Fibroblast of mammary gland (primary cell): Measurements from ENCODE around the gene KCNQ1OT1.

ENCODE experiments used
- DNase-seq: peaks from one replicate; pipeline ENCODE4 v3.0.0-alpha.2; 2010; ENCODE audit warnings: low read depth
- H3K4me3 ChIP-seq: 2 replicates; pipeline ENCODE4 v1.5.1; 2011; ENCODE audit warnings: low read depth, mild to moderate bottlenecking, low read length, moderate library complexity; ENCODE audit not compliant: control insufficient read depth
- CTCF ChIP-seq: conservative IDR thresholded peaks from 2 replicates; pipeline ENCODE4 v1.5.1; 2011; ENCODE audit warnings: low read depth, low read length, inconsistent platforms; ENCODE audit not compliant: control insufficient read depth, insufficient read depth

Gene KCNQ1OT1

GRCh38 chr11:2718817-2719438 is 19.1 kb upstream of the KCNQ1OT1 start:
- TF ChIP-seq CTCF, result no peak
- no peak overlapping the region for H3K4me3 ChIP-seq
- no peak for DNase-seq

GRCh38 chr11:2717561-2718325 is 17.9 kb upstream of the KCNQ1OT1 start:
- no peak for DNase-seq
- no peak overlapping the region for H3K4me3 ChIP-seq
- no peak for TF ChIP-seq CTCF

- H3K4me3 ChIP-seq, result no peak overlapping the region
- DNase-seq, result no peak
- no peak for TF ChIP-seq CTCF
Observed at GRCh38 chr11:2716376-2717095, 16.7 kb upstream of the KCNQ1OT1 start.

GRCh38 chr11:2715716-2716350 is 16.0 kb upstream of the KCNQ1OT1 start:
- TF ChIP-seq CTCF, result no peak
- DNase-seq, result no peak
- H3K4me3 ChIP-seq, result no peak overlapping the region

GRCh38 chr11:2714871-2715270 is 15.1 kb upstream of the KCNQ1OT1 start:
- H3K4me3 ChIP-seq, result no peak overlapping the region
- no peak for TF ChIP-seq CTCF
- no peak for DNase-seq

GRCh38 chr11:2714463-2714800 is 14.6 kb upstream of the KCNQ1OT1 start:
- no peak for TF ChIP-seq CTCF
- no peak for DNase-seq
- H3K4me3 ChIP-seq, result no peak overlapping the region
